IMR-90 (cell line): ENCODE measurements around the gene SLC37A1. TPM values are rescaled to one million over a fixed set of nuclear protein-coding genes. Genes with fewer than 3 reads are reported as not detected.

Source experiments
- ATAC-seq: fragments of 200-7000 bp; cut with Tn5 transposase; 2 replicates; pipeline ENCODE4 v1.9.1; 2020; ENCODE audit warnings: low read depth, mild to moderate bottlenecking, moderate library complexity
- BruUV-seq: library from RNA; stranded (reverse); fragments of 400-500 nt; replicated peaks from 2 replicates; lab custom pipeline; 2021; lab: Mats Ljungman, UMichigan
- CTCF ChIA-PET: fragments of 300-600 bp; formaldehyde crosslinking; extraction: SDS; loops from one replicate; lab custom pipeline; 2021; ENCODE audit warnings: antibody characterized with exemption; lab: Yijun Ruan, JAX
- POLR2A ChIA-PET: fragments of 300-600 bp; sonication (Branson Sonifier 250); formaldehyde crosslinking; loops from one replicate; lab custom pipeline; 2022; ENCODE audit warnings: antibody characterized with exemption; ENCODE audit not compliant: unreplicated experiment; lab: Charles Lee
- DNase-seq: peaks from one replicate; pipeline ENCODE4 v3.0.0; 2013
- H2AFZ ChIP-seq: replicated peaks from 2 replicates; pipeline ENCODE3; 2013; ENCODE audit warnings: low read length, mild to moderate bottlenecking; ENCODE audit not compliant: poor library complexity
- H2AK5ac ChIP-seq: 2 replicates; pipeline ENCODE4 v1.6.1; 2013; ENCODE audit warnings: low read depth, low read length, inconsistent platforms
- H2AK9ac ChIP-seq: replicated peaks from 2 replicates; pipeline ENCODE3; 2013; ENCODE audit warnings: mild to moderate bottlenecking, low read depth, low read length, moderate library complexity; ENCODE audit not compliant: poor library complexity
- H2BK120ac ChIP-seq: 2 replicates; pipeline ENCODE4 v1.6.1; 2013; ENCODE audit warnings: low read depth, low read length, inconsistent platforms
- H2BK15ac ChIP-seq: 3 replicates; pipeline ENCODE4 v1.6.1; 2013; ENCODE audit warnings: low read depth, low read length, inconsistent platforms
- H2BK20ac ChIP-seq: 2 replicates; pipeline ENCODE4 v1.6.1; 2013; ENCODE audit warnings: low read depth, mild to moderate bottlenecking, inconsistent platforms, low read length, moderate library complexity
- H2BK5ac ChIP-seq: 2 replicates; pipeline ENCODE4 v1.6.1; 2013; ENCODE audit warnings: mild to moderate bottlenecking, low read depth, low read length, inconsistent platforms; ENCODE audit not compliant: poor library complexity, severe bottlenecking
- H3K14ac ChIP-seq: replicated peaks from 2 replicates; pipeline ENCODE4 v1.6.1; 2013; ENCODE audit warnings: low read depth, low read length, inconsistent platforms
- H3K18ac ChIP-seq: 2 replicates; pipeline ENCODE4 v1.6.1; 2013; ENCODE audit warnings: low read depth, low read length, control low read depth
- H3K23ac ChIP-seq: 2 replicates; pipeline ENCODE4 v1.6.1; 2013; ENCODE audit warnings: low read depth, low read length, inconsistent platforms
- H3K27ac ChIP-seq: 2 replicates; pipeline ENCODE4 v1.5.1; 2013; ENCODE audit warnings: mild to moderate bottlenecking, control low read depth, low read length; ENCODE audit not compliant: insufficient read depth
- H3K27me3 ChIP-seq: 2 replicates; pipeline ENCODE4 v1.6.1; 2013; ENCODE audit warnings: low read length; ENCODE audit not compliant: control insufficient read depth, insufficient read depth
- H3K36me3 ChIP-seq: 2 replicates; pipeline ENCODE4 v1.6.1; 2013; ENCODE audit warnings: low read length, mixed read lengths; ENCODE audit not compliant: control insufficient read depth, insufficient read depth
- H3K4ac ChIP-seq: 2 replicates; pipeline ENCODE4 v1.6.1; 2013; ENCODE audit warnings: low read depth, low read length, inconsistent platforms
- H3K4me1 ChIP-seq: 2 replicates; pipeline ENCODE4 v1.6.1; 2013; ENCODE audit warnings: low read length, mixed read lengths; ENCODE audit not compliant: control insufficient read depth, insufficient read depth
- H3K4me2 ChIP-seq: 2 replicates; pipeline ENCODE4 v1.6.1; 2013; ENCODE audit warnings: low read depth, mild to moderate bottlenecking, control low read depth, low read length, moderate library complexity
- H3K4me3 ChIP-seq: 2 replicates; pipeline ENCODE4 v1.5.1; 2013; ENCODE audit warnings: low read depth, mild to moderate bottlenecking, control low read depth, low read length, moderate library complexity; ENCODE audit not compliant: insufficient read depth
- H3K56ac ChIP-seq: 2 replicates; pipeline ENCODE4 v1.6.1; 2013; ENCODE audit warnings: low read length, inconsistent platforms; ENCODE audit not compliant: insufficient read depth; ENCODE audit errors: extremely low read depth
- H3K79me1 ChIP-seq, 2 experiments: 2 replicates each; pipeline ENCODE4 v1.6.1; 2013; ENCODE audit warnings: low read length in 2 of 2, inconsistent platforms in 1 of 2, low read depth in 1 of 2
- H3K9ac ChIP-seq: 2 replicates; pipeline ENCODE4 v1.6.1; 2013; ENCODE audit warnings: low read depth, low read length, control low read depth
- H3K9me1 ChIP-seq: 2 replicates; pipeline ENCODE4 v1.6.1; 2013; ENCODE audit warnings: low read length, inconsistent platforms; ENCODE audit not compliant: insufficient read depth
- H3K9me3 ChIP-seq: 2 replicates; pipeline ENCODE4 v1.6.1; 2013; ENCODE audit warnings: low read length; ENCODE audit not compliant: control insufficient read depth, insufficient read depth
- H4K20me1 ChIP-seq: 2 replicates; pipeline ENCODE4 v1.6.1; 2013; ENCODE audit warnings: low read length, inconsistent platforms; ENCODE audit not compliant: insufficient read depth
- H4K5ac ChIP-seq: 2 replicates; pipeline ENCODE4 v1.6.1; 2013; ENCODE audit warnings: mild to moderate bottlenecking, low read depth, low read length, control low read depth
- H4K8ac ChIP-seq, 2 experiments: 2 replicates each; pipeline ENCODE4 v1.6.1; 2013; ENCODE audit warnings: low read depth in 2 of 2, low read length in 2 of 2, control low read depth in 1 of 2, inconsistent platforms in 1 of 2
- H4K91ac ChIP-seq: 2 replicates; pipeline ENCODE4 v1.6.1; 2013; ENCODE audit warnings: low read depth, low read length, inconsistent platforms; ENCODE audit not compliant: insufficient read depth
- FOS ChIP-seq: fragments of 150-350 bp; IDR thresholded peaks from 2 replicates; pipeline ENCODE4 v1.6.1; 2016; ENCODE audit warnings: low read depth, low read length
- RCOR1 ChIP-seq: IDR thresholded peaks from 2 replicates; pipeline ENCODE4 v1.6.1; 2012; ENCODE audit warnings: mild to moderate bottlenecking, low read length, improper control_type of control experiment; ENCODE audit not compliant: insufficient replicate concordance
- WGBS, 2 experiments: methylation state at CpG; one replicate each; pipeline versions ENCODE4 v1.1.5 to v1.1.7; 2013; ENCODE audit warnings: missing lambda C conversion rate in 2 of 2; ENCODE audit not compliant: insufficient read length in 1 of 2; ENCODE audit errors: extremely low coverage in 2 of 2; 5-methylcytosine and 5-hydroxymethylcytosine counted together
- dilution Hi-C: fragments of 300-500 bp; cut with HindIII; formaldehyde crosslinking; loops from one replicate; pipeline ENCODE4 v1.14.3; 2018; ENCODE audit warnings: low sequenced_read_pairs; ENCODE audit not compliant: unreplicated experiment
- in situ Hi-C: fragments of 300-500 bp; cut with MboI; formaldehyde crosslinking; loops from 3 replicates; pipeline ENCODE4 v1.14.3; 2019; ENCODE audit warnings: low sequenced_read_pairs, inconsistent platforms, mixed read lengths
- intact Hi-C: fragments of 100-400 bp; cut with micrococcal nuclease; formaldehyde crosslinking; loops from 2 replicates; pipeline ENCODE4 v1.10.0; 2022
- polyA plus RNA-seq, 3 experiments: library from polyadenylated mRNA; depleted of rRNA; stranded (reverse); fragments of >200 nt; gene quantifications; 2 replicates each; pipeline ENCODE4 v1.2.3, GENCODE V29; 2012; ENCODE audit warnings: low replicate concordance in 1 of 3
- total RNA-seq: library from RNA; depleted of rRNA; stranded (reverse); fragments of >200 nt; gene quantifications from 2 replicates; pipeline ENCODE4 v1.2.3, GENCODE V29; 2012

The SLC37A1 gene
- total and polyA plus RNA-seq, 2 of the 4 experiments (the other 2 are of a cell fraction) = 0.36 to 0.48 TPM

- no peak overlapping the region for H3K27ac ChIP-seq
- no peak overlapping the region for H3K9ac ChIP-seq
- no peaks in the 10 kb centered on the region for H3K9me1 ChIP-seq
- H2BK120ac ChIP-seq = no peak overlapping the region
- no peaks in the 10 kb centered on the region for H3K36me3 ChIP-seq
- H3K4me3 ChIP-seq = no peak overlapping the region
- H2AK9ac ChIP-seq = no peak overlapping the region
- H3K23ac ChIP-seq = no peak overlapping the region
- DNase-seq (no peak), ATAC-seq (no peak)
- 82% methylated on average over 2 of the region's 7 CpGs; no CpG with 5 or more reads in 1 of the 2 experiments for WGBS, 2 experiments
- no peak overlapping the region for H3K14ac ChIP-seq
- H3K4me2 ChIP-seq = no peak overlapping the region
- TF ChIP-seq FOS = no peak
- no peak for TF ChIP-seq RCOR1
- H4K91ac ChIP-seq = no peak overlapping the region
- H2BK15ac ChIP-seq = no peak overlapping the region
- dilution Hi-C loops = no loop called here
- no peak overlapping the region for H3K4ac ChIP-seq
- H2AK5ac ChIP-seq = no peak overlapping the region
- no peaks in the 10 kb centered on the region for H3K4me1 ChIP-seq
- no peak overlapping the region for H4K8ac ChIP-seq
- no TSS peak for BruUV-seq
- no peak overlapping the region for H3K18ac ChIP-seq
- ChIA-PET CTCF (no interaction called here), POLR2A (no interaction called here)
- H4K20me1 ChIP-seq = no peaks in the 10 kb centered on the region
- no peak overlapping the region for H3K56ac ChIP-seq
- in situ Hi-C loops = no loop called here
- no peak overlapping the region for H2BK5ac ChIP-seq
- intact Hi-C loops = no loop called here
- H3K27me3 ChIP-seq = peaks cover 7% of the 10 kb centered on the region
- no peak overlapping the region for H2AFZ ChIP-seq
- no peak overlapping the region for H4K5ac ChIP-seq
- no peaks in the 10 kb centered on the region for H3K9me3 ChIP-seq
- no peak overlapping the region for H2BK20ac ChIP-seq
- no peaks in the 10 kb centered on the region for H3K79me1 ChIP-seq
These were observed 41.1 kb upstream of the SLC37A1 start for GRCh38 chr21:42472521-42472920.
